ENCODE results near the gene SH3D21.
A peak's percentile ranks its signal among the peaks of the same experiment; 100 is the strongest.

Gene SH3D21

DNA sequence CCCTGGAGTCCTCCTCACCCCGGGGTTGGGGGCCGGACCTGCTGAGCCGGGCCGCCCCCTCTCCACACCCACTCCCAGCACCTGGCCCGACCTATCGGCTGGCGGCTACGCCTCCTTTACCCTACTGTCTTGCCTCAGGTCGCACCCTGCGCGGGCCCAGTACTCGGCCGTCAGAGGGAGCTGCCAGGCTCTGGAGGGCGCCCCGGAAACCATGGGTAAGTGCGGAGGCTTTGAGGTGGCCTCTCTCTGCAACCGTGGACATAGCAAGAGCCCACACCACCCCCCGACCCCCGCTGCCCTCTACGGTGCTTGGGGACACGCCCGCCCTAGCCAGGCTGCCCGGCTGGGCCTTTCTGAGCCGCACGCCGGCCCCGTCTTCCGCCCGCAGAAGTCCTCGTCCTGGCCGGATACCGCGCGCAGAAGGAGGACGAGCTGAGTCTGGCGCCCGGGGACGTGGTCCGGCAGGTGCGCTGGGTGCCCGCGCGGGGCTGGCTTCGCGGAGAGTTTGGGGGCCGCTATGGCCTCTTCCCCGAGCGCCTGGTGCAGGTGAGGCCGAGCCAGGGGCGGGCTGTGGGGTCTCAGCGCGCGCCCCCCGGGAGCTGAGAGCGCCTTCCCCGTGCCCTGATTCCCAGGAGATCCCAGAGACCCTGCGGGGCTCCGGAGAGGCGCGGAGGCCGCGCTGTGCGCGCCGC, at the start of gene SH3D21:
TSS of gene SH3D21 (plus strand) at position 159 of the 692 bp plus-strand sequence. CDS start at position 212, 53 bp downstream.
- peak; percentile 37 for DNase-seq (ENCODE audit: low spot score)

DNA sequence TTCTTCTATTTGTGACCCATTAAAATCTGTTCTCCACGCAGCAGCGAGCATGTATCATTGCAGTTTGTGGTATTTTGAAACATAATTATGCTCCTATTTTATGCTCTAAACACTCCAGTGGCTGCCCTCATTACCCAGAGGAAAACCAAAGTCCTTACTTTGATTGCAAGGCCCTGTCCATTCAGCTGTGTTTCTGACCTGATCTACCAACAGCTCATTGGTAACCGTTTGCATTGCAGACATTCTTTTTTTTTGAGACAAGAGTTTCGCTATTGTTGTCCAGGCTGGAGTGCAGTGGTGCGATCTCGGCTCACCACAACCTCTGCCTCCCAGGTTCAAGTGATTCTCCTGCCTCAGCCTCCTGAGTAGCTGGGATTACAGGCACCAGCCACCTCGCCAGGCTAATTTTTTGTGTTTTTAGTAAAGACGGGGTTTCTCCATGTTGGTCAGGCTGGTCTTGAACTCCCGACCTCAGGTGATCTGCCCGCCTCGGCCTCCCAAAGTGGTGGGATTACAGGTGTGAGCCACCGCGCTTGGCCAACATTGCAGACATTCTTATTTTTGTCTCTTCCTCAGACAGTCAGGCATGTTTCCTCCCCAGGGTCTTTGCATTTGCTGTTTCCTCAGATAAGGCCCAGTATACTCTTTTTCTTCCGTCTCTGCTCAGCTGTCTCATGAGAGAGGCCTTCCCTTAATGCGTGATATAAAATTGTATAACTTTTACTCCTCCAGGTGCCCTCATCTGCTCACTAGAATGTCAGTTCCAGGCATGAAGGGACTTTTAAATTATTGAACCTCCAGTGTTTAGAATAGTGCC, 49.4 kb upstream of the SH3D21 start:
- DNase-seq (ENCODE audit: low spot score): no peak

DNA sequence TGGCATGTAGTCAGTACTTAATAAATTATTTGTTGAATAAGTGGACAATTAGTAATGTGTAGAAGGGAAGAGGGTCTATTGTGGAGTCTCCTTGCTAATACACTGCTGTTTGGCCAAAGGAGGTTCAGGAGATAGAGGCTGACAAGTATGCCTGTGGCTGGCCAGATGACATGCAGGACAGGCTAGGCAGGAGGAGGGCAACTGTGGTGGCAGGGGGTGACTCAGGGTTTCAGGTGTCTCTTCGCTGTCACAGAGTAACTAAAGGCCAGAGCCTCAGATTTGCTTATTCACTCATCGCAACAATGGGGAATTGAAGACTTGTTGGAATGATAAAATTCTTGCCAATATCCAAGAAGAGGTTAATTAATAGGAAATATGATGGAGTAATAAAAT, 48.8 kb upstream of the SH3D21 start:
- no peak for DNase-seq (ENCODE audit: low spot score)

DNA sequence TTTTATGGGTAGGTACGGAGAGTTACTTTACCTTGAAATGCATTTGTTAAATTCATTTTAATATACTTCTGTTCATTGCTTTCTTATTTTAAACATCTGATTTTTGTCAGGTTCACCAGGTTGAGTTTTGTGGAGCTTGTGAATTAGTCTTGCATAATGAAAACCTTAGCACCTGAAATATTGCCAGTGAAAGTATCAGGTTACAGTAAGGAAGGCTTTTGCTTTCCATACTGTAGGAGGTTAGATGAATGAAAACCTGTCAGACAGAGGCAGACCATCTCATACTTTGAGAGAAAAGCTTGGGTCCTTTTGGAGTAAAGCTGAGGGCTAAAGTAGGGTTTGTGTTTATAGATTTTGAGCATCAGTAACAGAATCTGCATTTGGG, 47.2 kb upstream of the SH3D21 start:
- DNase-seq (ENCODE audit: low spot score): no peak

DNA sequence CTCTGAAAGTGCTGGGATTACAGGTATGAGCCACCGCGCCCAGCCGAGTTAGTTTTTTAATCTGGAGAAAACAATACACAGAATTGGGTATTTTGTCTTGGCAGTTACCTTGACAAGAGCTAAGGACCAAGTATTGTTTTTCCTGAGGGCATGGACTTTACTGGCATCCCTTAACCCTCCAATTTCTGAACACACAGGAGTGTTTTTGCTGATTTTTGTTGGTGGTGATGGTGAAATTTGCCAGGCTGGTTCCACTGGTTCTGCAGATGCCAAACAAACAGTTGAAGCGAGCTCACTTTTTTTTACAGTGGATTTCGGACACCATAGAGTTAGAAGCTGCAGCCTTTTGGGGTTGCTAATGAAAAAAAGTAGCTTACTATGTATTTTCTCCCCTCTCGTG, 37.2 kb upstream of the SH3D21 start:
- DNase-seq (ENCODE audit: low spot score): no peak

DNA sequence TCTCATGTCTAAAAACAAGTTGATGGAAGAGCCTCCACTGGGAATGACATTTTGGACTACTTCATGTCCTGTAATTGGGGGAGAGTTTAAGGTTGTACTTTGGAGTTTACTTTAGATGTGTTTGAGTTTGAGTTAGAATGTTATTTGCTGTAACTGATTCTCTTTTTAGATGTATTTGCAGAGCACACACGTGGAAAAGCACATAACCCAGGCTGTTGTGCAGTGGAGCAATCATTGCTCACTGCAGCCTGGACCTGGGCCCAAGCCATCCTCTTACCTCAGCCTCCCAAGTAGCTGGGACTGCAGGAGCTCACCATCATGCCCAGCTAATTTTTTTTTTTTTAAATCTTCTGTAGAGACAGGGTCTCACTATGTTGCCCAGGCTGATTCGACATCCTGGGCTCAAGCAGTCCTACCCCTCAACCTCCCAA, 36.7 kb upstream of the SH3D21 start:
- no peak for DNase-seq (ENCODE audit: low spot score)

DNA sequence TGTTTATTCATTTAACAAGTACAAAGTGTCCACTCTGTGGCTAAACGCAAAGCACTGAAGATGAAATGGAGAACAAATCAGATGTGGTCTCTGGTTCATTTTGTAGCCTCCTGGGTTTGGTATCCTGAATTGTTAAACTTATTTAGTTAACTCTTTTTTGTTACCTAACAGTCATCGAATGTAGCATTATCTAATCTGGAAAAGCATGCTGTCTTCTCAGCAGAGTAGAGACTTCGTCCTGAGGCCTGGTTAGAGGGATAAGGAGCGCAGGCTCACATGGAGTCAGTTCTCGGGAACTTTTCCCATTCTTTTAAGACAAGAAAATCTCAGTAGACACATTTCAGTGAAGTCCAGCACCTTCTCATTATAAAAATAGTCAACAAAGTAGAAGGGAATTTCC, 33.1 kb upstream of the SH3D21 start:
- DNase-seq (ENCODE audit: low spot score): no peak

DNA sequence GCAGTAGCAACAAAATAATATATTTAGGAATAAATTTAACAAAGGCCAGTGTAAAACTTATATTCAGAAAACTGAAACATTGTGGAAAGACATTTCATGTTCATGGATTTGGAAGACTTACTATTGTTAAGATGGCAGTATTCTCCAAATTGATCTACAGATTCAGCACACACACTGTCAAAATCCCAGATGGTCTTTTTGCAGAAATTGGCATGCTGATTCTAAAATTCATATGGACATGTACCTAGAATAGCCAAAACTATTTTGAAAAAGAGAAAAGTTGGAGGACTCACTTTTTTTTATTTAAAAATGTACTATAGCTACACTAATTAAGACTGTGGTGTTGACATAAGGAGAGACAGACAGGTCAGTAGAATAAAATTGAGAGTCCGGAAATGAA, 32.0 kb upstream of the SH3D21 start:
- no peak for DNase-seq (ENCODE audit: low spot score)

DNA sequence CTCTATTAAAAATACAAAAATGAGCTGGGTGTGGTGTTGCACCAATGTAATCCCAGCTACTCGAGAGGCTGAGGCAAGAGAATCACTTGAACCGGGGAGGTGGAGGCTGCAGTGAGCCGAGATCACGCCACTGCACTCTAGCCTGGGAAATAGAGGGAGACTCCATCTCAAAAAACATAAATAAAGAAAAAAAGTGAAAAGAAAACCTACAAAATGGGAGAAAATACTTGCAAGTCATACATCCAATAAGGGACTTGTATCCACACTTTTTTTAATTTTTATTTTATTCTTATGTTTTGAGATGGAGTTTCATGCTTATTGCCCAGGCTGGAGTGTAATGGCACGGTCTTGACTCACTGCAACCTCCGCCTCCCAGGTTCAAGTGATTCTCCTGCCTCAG, 29.5 kb upstream of the SH3D21 start:
- no peak for DNase-seq (ENCODE audit: low spot score)

DNA sequence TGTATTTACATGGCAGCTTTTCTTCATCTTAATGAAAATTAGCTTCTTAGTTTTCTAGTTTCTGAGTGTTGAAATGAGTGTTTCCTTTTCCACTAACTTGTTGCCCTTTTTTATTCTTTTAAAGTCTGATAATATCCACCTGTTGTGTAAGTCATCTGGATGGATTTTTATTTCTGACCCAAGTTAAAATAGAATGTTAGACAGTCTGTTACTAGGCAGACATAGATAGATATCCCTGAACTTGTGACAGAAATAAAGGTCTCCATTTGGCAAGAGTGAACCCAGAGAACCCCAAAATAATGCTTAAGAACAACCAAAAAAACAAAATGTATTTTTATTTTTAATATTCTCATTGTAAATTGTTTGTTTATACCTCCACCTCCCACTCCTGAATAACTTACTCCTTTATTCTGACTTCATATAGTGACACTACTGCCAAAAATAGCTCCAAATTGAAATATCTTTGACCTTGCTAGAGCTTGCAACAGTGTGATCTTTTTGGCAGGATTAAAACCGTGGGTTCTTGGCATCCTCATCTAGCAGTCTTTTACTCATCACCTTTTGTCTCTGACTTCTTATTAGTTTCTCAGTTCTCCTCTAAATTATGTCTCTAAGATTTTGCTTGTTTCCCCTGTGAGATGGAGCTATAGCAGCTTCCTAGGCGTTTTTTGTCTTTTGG, 26.9 kb upstream of the SH3D21 start:
- DNase-seq (ENCODE audit: low spot score): no peak

DNA sequence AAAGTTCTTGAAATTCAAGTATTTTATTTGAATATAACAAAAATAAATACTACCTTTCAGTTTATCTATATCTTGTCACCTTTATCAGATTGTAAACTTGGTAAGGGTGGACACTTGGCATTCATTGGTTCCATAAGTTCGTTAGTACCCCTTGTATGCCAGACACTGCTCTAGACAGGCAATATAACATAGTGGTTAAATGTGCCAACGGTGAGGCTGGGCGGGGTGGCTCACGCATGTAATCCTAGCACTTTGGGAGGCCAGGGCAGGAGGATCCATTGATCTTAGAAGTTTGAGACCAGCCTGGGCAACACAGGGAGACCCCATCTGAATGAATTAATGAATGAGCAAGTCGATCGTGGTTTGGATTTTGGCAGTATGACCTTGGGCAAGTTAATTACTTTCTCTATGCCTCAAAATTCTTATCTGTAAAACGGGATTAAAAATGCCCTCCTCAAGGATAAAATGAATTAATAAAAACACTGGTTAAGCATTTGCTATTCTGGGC, 26.3 kb upstream of the SH3D21 start:
- DNase-seq (ENCODE audit: low spot score): no peak

DNA sequence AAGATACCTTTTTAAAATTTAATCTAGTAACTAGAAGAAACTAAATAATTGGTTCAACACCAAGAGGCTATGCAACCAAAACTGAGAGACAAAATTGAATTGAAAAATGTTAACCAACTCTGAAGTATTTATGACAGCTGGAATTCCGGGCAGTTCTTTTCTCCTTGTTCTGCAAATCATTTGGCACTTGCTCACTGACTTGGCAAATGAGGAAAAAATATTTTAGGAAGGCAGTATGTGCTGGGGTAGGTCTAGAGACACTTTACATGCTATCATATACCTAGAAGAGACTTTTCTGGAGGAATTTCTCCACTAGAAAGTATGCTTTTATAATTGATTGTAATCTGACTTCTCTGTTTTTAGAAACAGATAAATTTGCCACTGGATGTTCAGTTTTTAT, 22.1 kb upstream of the SH3D21 start:
- no peak for DNase-seq (ENCODE audit: low spot score)

DNA sequence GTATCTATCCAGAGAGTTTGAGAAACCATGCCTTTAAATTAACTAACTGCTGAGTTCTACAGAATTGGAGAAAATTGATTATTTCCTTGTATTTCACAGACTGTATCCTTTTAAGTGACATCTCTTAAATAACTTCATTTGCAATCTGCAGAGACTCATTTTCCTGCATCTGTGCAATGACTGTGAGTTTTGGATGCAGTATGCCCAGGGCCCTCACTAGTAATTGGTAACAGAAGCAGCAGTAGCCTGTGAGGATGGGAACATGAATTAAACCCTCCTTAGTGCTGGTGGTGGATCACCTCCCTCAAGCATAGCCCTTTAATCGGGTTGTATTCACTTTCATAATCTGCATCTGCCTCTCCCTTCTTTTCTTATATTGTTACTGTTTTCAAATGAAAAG, 21.7 kb upstream of the SH3D21 start:
- DNase-seq (ENCODE audit: low spot score): no peak

DNA sequence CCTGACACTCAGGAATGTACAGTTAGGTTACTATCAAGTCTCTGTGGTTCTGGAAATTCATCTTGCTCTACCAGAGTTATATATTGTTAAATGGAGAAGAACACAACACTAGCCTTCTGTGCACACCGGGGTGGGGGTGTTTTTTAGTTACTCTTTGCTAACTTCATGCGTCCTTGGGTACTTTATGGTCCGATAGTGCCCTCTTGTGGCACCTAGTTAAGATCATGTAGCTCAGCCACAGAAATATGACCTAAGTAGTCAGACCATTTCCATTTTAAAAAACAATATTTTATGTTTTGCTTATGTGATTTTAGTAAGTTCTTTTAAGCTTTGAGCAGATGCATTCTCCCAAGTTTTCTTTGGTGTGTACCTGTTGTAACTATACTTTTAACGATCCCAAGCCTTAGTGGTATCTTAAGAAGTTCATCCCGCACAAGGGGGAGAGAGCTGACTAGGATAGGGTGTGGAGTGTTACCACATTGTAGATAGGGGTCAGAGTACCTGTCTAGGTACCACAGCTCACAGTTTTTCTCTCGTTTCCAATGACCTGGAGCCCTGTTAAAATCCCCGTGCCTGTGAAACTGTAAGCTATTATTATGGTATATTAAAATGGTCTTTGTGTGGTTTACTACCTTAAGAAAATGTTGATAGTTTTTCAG, 20.6 kb upstream of the SH3D21 start:
- DNase-seq (ENCODE audit: low spot score): peak; percentile 78

DNA sequence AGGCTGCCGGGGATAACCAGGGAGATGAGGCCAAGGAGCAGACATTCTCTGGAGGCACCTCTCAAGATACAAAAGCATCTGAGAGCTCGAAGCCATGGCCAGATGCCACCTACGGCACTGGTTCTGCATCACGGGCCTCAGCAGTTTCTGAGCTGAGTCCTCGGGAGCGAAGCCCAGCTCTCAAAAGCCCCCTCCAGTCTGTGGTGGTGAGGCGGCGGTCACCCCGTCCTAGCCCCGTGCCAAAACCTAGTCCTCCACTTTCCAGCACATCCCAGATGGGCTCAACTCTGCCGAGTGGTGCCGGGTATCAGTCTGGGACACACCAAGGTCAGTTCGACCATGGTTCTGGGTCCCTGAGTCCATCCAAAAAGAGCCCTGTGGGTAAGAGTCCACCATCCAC, 19.4 kb upstream of the SH3D21 start:
- DNase-seq (ENCODE audit: low spot score): no peak

DNA sequence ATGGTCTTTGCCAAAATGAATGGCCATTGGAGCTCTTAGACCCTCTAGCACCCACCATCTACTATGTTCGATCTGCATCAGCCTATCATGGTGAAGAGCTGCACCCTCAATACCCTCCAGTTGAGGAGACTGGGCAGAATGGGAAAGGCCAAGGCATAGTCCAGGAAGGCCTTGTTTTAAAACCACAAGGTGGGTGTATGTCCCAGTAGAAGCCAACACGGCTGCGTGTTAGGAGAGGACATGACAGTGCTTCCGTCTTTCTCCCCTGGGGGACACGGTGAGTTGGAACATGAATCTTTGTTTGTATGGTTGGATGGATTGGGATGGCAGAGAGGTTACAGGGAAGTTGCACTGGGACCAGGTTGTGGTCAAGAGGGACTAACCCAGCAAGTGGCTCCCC, 18.6 kb upstream of the SH3D21 start:
- DNase-seq (ENCODE audit: low spot score): no peak

DNA sequence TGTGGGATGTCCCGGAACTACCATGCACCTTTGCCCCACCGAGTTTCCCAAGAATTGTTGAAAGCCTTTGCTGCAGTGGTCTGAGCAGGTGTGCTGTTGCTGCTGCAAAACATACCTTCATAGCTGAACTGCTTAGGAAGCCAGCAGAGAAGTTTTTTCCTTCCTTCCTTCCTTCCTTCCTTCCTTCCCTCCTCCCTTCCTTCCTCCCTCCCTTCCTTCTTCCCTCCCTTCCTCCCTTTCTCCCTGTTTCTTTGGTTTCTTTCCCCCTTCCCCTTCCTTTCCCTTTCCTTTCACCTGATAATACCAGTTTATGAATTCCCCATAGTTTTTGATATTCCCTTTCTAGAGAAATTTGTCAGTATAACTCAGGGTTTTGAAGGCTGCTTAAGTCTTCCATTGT, 10.8 kb upstream of the SH3D21 start:
- DNase-seq (ENCODE audit: low spot score): no peak

DNA sequence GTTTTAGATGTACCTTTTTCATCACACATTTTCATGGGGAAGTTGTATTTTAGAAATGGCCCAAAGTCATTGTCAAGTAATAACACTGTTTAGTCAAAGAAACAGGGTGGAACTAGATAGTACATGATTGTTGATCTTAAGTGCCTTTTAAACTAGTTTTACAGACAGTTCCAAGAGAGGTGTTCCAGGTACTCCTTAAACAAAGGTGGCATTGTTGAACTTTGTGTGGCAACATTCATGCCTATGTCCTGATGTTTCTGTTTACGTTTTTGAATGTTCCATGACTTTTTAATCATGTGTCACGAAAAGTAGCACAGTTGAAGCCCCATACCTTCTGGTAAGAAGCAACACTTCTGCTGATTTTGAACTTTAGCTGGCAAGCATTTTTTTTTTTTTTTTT, 9.1 kb upstream of the SH3D21 start:
- DNase-seq (ENCODE audit: low spot score): no peak

DNA sequence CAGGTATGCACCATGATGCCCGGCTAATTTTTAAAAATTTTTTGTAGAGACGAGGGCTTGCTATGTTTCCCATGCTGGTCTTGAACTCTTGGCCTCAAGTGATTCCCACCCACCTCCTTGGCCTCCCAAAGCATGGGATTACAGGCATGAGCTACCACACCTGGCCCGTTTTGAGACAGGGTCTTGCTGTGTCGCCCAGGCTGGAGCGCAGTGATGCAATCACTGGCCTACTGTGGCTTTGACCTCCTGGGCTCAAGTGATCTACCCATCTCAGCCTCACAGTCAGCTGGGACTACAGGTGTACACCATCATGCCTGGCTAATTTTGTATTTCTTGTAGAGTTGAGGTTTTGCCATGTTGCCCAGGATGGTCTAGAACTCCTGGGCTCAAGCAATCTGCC, 7.5 kb upstream of the SH3D21 start:
- no peak for DNase-seq (ENCODE audit: low spot score)

DNA sequence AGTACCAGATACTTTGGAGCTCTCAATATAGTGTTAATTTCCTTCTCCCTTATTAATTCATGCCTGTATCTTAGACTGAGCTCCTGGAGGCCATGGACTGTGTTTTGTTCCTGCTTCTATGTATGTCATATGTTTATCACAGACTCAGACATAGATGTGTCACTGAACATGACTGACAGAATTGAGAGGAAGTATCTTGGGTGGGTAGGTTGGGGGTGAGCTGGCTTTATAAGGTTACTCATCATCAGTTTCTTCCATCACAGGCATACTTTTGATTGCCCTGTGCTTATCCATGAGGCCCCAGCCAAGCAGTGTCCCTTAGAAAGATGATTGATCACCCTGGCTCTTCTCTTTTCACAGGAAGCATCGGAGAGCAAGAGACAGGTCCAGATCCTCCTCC, 5.6 kb upstream of the SH3D21 start:
- DNase-seq (ENCODE audit: low spot score): no peak

DNA sequence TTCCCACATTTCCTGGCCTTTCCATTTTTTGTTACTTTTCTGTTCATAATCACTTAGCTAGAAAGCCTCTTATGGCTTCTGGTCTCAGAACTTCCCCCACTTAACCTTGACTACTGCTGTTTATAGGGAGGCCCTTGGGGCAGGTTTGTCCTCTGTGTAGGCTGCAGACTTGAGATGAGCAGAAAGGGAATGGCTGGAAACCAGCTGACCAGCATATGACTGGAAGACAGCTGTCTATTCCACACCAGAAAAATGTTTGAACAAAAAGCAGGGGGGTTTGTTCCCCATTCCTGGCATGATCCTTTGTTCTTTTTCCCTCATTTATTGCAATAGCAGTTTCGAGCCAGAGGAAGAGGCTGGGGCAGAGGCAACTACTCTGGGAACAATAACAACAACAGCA, 4.9 kb upstream of the SH3D21 start:
- DNase-seq (ENCODE audit: low spot score): no peak

DNA sequence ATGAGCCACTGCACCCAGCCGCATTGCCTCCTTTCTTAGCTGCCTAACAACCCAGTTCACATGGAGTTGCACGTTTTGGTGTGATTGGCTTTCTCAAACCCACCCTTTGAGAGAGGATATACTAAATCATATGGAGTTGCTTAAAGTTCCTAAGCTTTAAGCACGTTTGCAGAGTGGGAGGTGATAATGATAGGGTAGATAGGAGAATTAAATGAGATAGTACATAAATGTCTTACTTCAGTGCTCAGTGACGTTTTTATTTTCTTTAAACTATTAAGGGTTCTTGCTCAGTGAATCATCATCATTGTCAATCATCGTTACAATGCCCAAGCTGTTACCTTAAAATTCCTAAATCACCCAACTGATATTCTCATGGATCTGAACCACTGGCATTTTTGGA, 2.9 kb upstream of the SH3D21 start:
- no peak for DNase-seq (ENCODE audit: low spot score)
